Endothelial cell of umbilical vein (primary cell): ENCODE measurements around the gene APCDD1L. TPM values are rescaled to one million over a fixed set of nuclear protein-coding genes. Genes with fewer than 3 reads are reported as not detected.

ENCODE experiments used
- BruUV-seq: library from RNA; stranded (reverse); fragments of 400-500 nt; replicated peaks from 2 replicates; lab custom pipeline; 2021; lab: Mats Ljungman, UMichigan
- CTCF ChIA-PET: fragments of 300-600, 350-600 bp; sonication (Branson Sonifier 250); formaldehyde crosslinking; loops from one replicate; lab custom pipeline; 2021; ENCODE audit warnings: antibody characterized with exemption, inconsistent platforms; lab: Charles Lee
- POLR2A ChIA-PET: fragments of 300-600, 350-600 bp; sonication (Branson Sonifier 250); formaldehyde crosslinking; loops from one replicate; lab custom pipeline; 2021; ENCODE audit warnings: antibody characterized with exemption, inconsistent platforms; lab: Charles Lee
- DNase-seq: peaks from one replicate; pipeline ENCODE4 v3.0.0-alpha.2; 2011; ENCODE audit warnings: low read depth, low spot score
- FAIRE-seq: peaks from 2 replicates; lab custom pipeline; 2011; peaks lifted over from hg19 to GRCh38; lab: Jason Lieb, UNC
- H2AFZ ChIP-seq: 2 replicates; pipeline ENCODE4 v1.6.0; 2012; ENCODE audit warnings: low read depth, low read length, control low read depth, inconsistent platforms
- H3K27ac ChIP-seq: 2 replicates; pipeline ENCODE4 v1.5.1; 2011; ENCODE audit warnings: low read depth, mild to moderate bottlenecking, control low read depth, low read length, moderate library complexity; ENCODE audit not compliant: insufficient read depth
- H3K27me3 ChIP-seq, 2 experiments: 2 replicates each; pipeline versions ENCODE4 v1.6.0 to v1.6.1; 2011; ENCODE audit warnings: low read length in 2 of 2, mixed read lengths in 1 of 2; ENCODE audit not compliant: control insufficient read depth in 2 of 2, insufficient read depth in 2 of 2
- H3K36me3 ChIP-seq, 2 experiments: 2 replicates in 1 of 2; 3 replicates in 1 of 2; pipeline ENCODE4 v1.5.1; 2011; ENCODE audit warnings: low read length in 2 of 2, mild to moderate bottlenecking in 1 of 2, moderate library complexity in 1 of 2; ENCODE audit not compliant: control insufficient read depth in 2 of 2, insufficient read depth in 2 of 2; ENCODE audit errors: extremely low read depth in 1 of 2
- H3K4me1 ChIP-seq: 3 replicates; pipeline ENCODE4 v1.5.1; 2011; ENCODE audit warnings: mild to moderate bottlenecking, low read length; ENCODE audit not compliant: control insufficient read depth, insufficient read depth; ENCODE audit errors: extremely low read depth
- H3K4me2 ChIP-seq: 2 replicates; pipeline ENCODE4 v1.6.1; 2011; ENCODE audit warnings: low read length, control low read depth, mixed read lengths; ENCODE audit not compliant: insufficient read depth
- H3K4me3 ChIP-seq, 3 experiments: fragments of 200-600 bp in 1 of 3; sonication (generic), shearing (Covaris generic) in 1 of 3; replicated peaks in 1 of 3; 2 replicates each; pipeline ENCODE4 v1.5.1; 2011 to 2016; ENCODE audit warnings: control low read depth in 3 of 3, low read length in 3 of 3, mild to moderate bottlenecking in 2 of 3, inconsistent platforms in 1 of 3, low read depth in 1 of 3, moderate library complexity in 1 of 3; ENCODE audit not compliant: insufficient read depth in 1 of 3
- H3K79me2 ChIP-seq: 2 replicates; pipeline ENCODE4 v1.6.0; 2012; ENCODE audit warnings: low read length, inconsistent platforms; ENCODE audit not compliant: control insufficient read depth, insufficient read depth
- H3K9ac ChIP-seq: replicated peaks from 2 replicates; pipeline ENCODE3; 2011; ENCODE audit warnings: low read length, control low read depth; ENCODE audit not compliant: insufficient read depth; ENCODE audit errors: extremely low read depth
- H3K9me1 ChIP-seq: replicated peaks from 3 replicates; pipeline ENCODE4 v1.6.0; 2011; ENCODE audit warnings: mild to moderate bottlenecking, low read length; ENCODE audit not compliant: control insufficient read depth, insufficient read depth; ENCODE audit errors: extremely low read depth
- H3K9me3 ChIP-seq: replicated peaks from 2 replicates; pipeline ENCODE4 v1.5.1; 2012; ENCODE audit warnings: low read length, inconsistent platforms; ENCODE audit not compliant: control insufficient read depth, insufficient read depth
- H4K20me1 ChIP-seq: replicated peaks from 2 replicates; pipeline ENCODE3; 2011; ENCODE audit warnings: mild to moderate bottlenecking, low read length; ENCODE audit not compliant: control insufficient read depth, insufficient read depth; ENCODE audit errors: extremely low read depth
- CTCF ChIP-seq, 2 donors: IDR thresholded peaks; 1 replicate in 1 of 2; 2 replicates in 1 of 2; pipeline ENCODE4 v1.5.1; 2011; ENCODE audit warnings: low read length in 2 of 2, mild to moderate bottlenecking in 2 of 2, moderate library complexity in 2 of 2, control low read depth in 1 of 2, inconsistent platforms in 1 of 2, low read depth in 1 of 2; ENCODE audit not compliant: insufficient read depth in 1 of 2; ENCODE audit errors: extremely low read depth in 1 of 2
- EZH2 ChIP-seq: IDR thresholded peaks from 2 replicates; pipeline ENCODE4 v1.6.1; 2012; ENCODE audit warnings: borderline replicate concordance, low read depth, mild to moderate bottlenecking, moderate library complexity, low read length, inconsistent platforms; ENCODE audit not compliant: severe bottlenecking
- GATA2 ChIP-seq: IDR thresholded peaks from 2 replicates; pipeline ENCODE4 v1.7.0; 2011; ENCODE audit warnings: low read depth, mild to moderate bottlenecking, moderate library complexity, mixed read lengths, low read length; ENCODE audit not compliant: insufficient read length, insufficient read depth
- JUN ChIP-seq: IDR thresholded peaks from 2 replicates; pipeline ENCODE4 v1.6.1; 2011; ENCODE audit warnings: borderline replicate concordance, low read depth; ENCODE audit not compliant: insufficient read length, insufficient read depth
- MYC ChIP-seq: IDR thresholded peaks from one replicate; pipeline ENCODE4 v1.6.1; 2011; ENCODE audit warnings: mild to moderate bottlenecking, low read depth, low read length
- POLR2AphosphoS5 ChIP-seq: IDR thresholded peaks from 2 replicates; pipeline ENCODE4 v1.6.1; 2012; ENCODE audit warnings: low read depth, mild to moderate bottlenecking, control low read depth, low read length, moderate library complexity; ENCODE audit not compliant: insufficient read depth
- dilution Hi-C: fragments of 300-500 bp; cut with MboI; formaldehyde crosslinking; loops from one replicate; pipeline ENCODE4 v1.15.0; 2019; ENCODE audit warnings: low sequenced_read_pairs; ENCODE audit not compliant: extremely low pct_ligation_motif_present
- intact Hi-C: fragments of 100-400 bp; cut with micrococcal nuclease; formaldehyde crosslinking; loops from one replicate; pipeline ENCODE4 v1.10.0; 2022
- polyA plus RNA-seq, 4 experiments: library from polyadenylated mRNA; depleted of rRNA in 3 of 4; stranded (reverse) in 3 of 4; unstranded in 1 of 4; fragments of >200 nt; gene quantifications; 2 replicates each; pipeline versions ENCODE4 v1.2.1 to v1.2.3, GENCODE V29; 2011 to 2012; ENCODE audit warnings: missing spikeins in 1 of 4
- total RNA-seq: library from RNA; stranded (reverse); gene quantifications from 2 replicates; pipeline ENCODE4 v1.2.3, GENCODE V29; 2021

APCDD1L gene
- total and polyA plus RNA-seq, 2 donors (not counting 3 experiments of a cell fraction or from before 2014, with no cell fraction given): 0.17 to 1.4 TPM

GRCh38 chr20:58519940-58520712 lies 4.9 kb upstream of the APCDD1L start:
- no peaks in the 10 kb centered on the region for H4K20me1 ChIP-seq
- TF ChIP-seq EZH2 (no peak), GATA2 (no peak), POLR2AphosphoS5 (no peak)
- no peak for FAIRE-seq
- ChIA-PET CTCF (no interaction called here), POLR2A (no interaction called here)
- H3K4me2 ChIP-seq: no peak overlapping the region
- dilution Hi-C loops (no loop called here), intact Hi-C loops (no loop called here)
- H3K27ac ChIP-seq: no peak overlapping the region
- no peak for DNase-seq
- H3K4me1 ChIP-seq: peaks cover 14% of the 10 kb centered on the region
- H3K27me3 ChIP-seq: peaks cover 8 to 10% of the 10 kb centered on the region in 2 experiments
- no peak overlapping the region for H2AFZ ChIP-seq
- no peak overlapping the region for H3K9ac ChIP-seq
- no peaks in the 10 kb centered on the region for H3K9me3 ChIP-seq
- no peaks in the 10 kb centered on the region for H3K36me3 ChIP-seq
- H3K9me1 ChIP-seq: no peaks in the 10 kb centered on the region
- H3K4me3 ChIP-seq: no peak overlapping the region
- no TSS peak for BruUV-seq
- H3K79me2 ChIP-seq: no peaks in the 10 kb centered on the region

- FAIRE-seq (no peak), DNase-seq (no peak)
- peaks cover 15 to 21% of the 10 kb centered on the region in 2 experiments for H3K27me3 ChIP-seq
- dilution Hi-C loops (no loop called here), intact Hi-C loops (no loop called here)
- no peak overlapping the region for H2AFZ ChIP-seq
- POLR2A ChIA-PET: no interaction called here
- no peaks in the 10 kb centered on the region for H4K20me1 ChIP-seq
- H3K4me2 ChIP-seq: no peak overlapping the region
- no peaks in the 10 kb centered on the region for H3K36me3 ChIP-seq
- H3K4me1 ChIP-seq: peaks cover 8% of the 10 kb centered on the region
- H3K9me3 ChIP-seq: no peaks in the 10 kb centered on the region
- H3K9ac ChIP-seq: no peak overlapping the region
- no peaks in the 10 kb centered on the region for H3K79me2 ChIP-seq
- no peak overlapping the region for H3K4me3 ChIP-seq
- BruUV-seq: no TSS peak
- no peaks in the 10 kb centered on the region for H3K9me1 ChIP-seq
- no peak overlapping the region for H3K27ac ChIP-seq
- CTCF ChIA-PET: no interaction called here
- no peak for TF ChIP-seq MYC
- TF ChIP-seq CTCF (IDR thresholded peaks at IDR 0.05; ENCODE audit: extremely low read depth in 1 of 2, insufficient read depth in 1 of 2, low read depth in 1 of 2, low read length in 2 of 2): no peak
- TF ChIP-seq POLR2AphosphoS5: no peak
- no peak for TF ChIP-seq JUN
- TF ChIP-seq GATA2: no peak
- no peak for TF ChIP-seq EZH2
Observed at GRCh38 chr20:58518896-58519593, 3.8 kb upstream of the APCDD1L start.
